ENCODE measurements around the gene MAPK8IP1.
"Not testable (repeated sequence)": the region's sequence is repeated elsewhere in the genome, so short reads cannot be mapped to it uniquely, and the experiment has no call there.

The MAPK8IP1 gene

DNA sequence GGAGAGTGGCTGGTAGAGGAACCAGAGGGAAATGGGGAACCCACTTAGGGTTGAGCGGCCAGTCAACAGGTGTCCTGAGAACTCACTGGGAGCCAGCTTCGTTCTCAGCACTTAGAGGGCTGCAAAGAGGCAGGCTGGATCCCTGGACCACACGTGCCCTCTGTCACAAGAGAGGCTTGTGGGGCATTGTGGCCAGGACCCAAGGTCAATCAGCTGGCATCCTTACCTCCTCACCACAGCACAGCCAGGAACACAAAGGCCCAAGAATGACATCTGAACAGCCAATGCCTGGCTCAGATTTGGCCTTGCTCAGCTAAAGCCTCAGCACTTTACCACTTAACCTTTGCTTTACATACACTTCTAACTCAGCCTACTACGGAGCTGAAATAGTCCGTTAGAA is 7.4 kb downstream of the MAPK8IP1 start:
- no peaks in the 10 kb centered on the region for H3K36me3 ChIP-seq (ENCODE audit: control insufficient read depth, insufficient read depth, low read length)
- peaks cover 24% of the 10 kb centered on the region for H3K4me1 ChIP-seq (ENCODE audit: control insufficient read depth, insufficient read depth, low read length)
- H3K9ac ChIP-seq (ENCODE audit: low read depth, low read length): no peak overlapping the region
- no peaks in the 10 kb centered on the region for H3K9me3 ChIP-seq (ENCODE audit: control insufficient read depth, insufficient read depth, low read length)
- H3K27me3 ChIP-seq (ENCODE audit: control insufficient read depth, insufficient read depth, low read length): no peaks in the 10 kb centered on the region
- no peak overlapping the region for H3K27ac ChIP-seq (ENCODE audit: low read depth, low read length)
- H3K4me3 ChIP-seq (ENCODE audit: low read depth, low read length): no peak overlapping the region

DNA sequence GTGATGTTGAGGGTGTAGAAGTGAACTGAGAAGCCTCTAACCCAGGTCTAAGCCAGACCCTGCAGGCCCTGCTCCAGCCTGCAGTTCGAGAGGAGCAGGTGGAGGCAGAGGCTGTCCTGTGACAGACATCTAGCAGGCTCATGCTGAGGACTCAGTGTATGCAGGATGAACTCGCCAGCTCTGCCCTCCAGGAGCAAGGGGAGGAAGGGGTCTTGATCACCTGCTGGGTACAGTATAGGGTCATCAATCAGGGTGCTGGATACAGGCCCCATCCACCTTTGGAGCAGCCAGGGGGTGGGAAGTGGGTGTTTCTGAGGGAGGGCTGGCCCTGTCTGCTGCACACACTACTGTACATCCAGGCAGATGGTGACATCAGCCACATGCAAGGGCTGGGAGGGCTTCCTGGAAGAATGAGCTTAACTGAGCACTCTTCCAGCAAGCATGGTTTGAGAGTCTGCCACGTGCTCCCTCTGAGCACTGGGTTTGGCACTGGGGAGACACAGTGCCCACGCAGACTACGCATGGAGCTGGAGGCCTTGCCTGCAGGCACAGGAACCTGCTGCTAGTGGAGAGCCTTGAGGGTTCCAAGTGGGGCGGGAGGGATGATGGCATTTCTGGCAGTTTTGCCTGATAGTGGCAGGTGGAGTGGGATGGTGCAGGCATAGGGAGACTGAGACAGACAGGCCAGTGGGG is 9.2 kb downstream of the MAPK8IP1 start:
- Histone ChIP-seq H3K27ac (ENCODE audit: low read depth, low read length) (no peak overlapping the region), H3K9me3 (ENCODE audit: control insufficient read depth, insufficient read depth, low read length) (no peaks in the 10 kb centered on the region), H3K4me3 (ENCODE audit: low read depth, low read length) (no peak overlapping the region), H3K27me3 (ENCODE audit: control insufficient read depth, insufficient read depth, low read length) (no peaks in the 10 kb centered on the region), H3K4me1 (ENCODE audit: control insufficient read depth, insufficient read depth, low read length) (peaks cover 32% of the 10 kb centered on the region), H3K36me3 (ENCODE audit: control insufficient read depth, insufficient read depth, low read length) (no peaks in the 10 kb centered on the region), H3K9ac (ENCODE audit: low read depth, low read length) (no peak overlapping the region)

DNA sequence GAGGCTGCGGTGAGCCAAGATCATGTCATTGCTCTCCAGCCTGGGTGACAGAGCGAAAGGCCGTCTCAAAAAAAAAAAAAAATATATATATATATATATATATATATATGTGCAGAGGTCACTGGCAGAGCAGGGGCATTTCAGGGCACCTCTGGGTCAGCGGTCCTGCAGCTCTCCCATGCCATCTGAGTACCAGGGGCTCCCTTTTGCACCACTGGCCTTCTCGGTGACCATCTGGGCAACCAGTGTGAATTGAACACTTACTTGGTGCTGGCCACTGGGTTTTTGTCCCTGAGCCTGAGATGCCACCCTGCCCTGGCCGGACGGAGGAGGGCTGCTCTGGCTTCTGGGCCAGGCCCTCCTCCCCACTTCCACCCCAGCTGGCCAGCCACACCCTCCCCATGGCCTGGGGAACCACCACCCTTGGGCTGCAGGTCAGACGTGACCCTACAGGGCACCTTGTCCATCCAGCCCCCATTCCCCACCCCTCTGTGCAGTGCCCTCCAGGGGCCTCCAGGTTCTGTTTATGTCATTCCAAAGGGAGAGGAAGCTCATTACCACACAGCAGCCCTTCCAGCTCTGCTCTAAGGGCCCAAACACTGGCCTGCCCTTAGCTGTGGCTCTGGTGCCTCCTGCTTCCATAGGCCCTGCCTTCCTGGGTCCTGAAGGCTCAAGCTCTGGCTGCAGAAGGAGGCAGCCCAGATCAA is 10.3 kb downstream of the MAPK8IP1 start:
- peak overlapping the region; percentile 50 for H3K27ac ChIP-seq (ENCODE audit: low read depth, low read length)
- H3K4me3 ChIP-seq (ENCODE audit: low read depth, low read length): no peak overlapping the region
- no peaks in the 10 kb centered on the region for H3K9me3 ChIP-seq (ENCODE audit: control insufficient read depth, insufficient read depth, low read length)
- no peaks in the 10 kb centered on the region for H3K36me3 ChIP-seq (ENCODE audit: control insufficient read depth, insufficient read depth, low read length)
- peaks cover 3% of the 10 kb centered on the region for H3K27me3 ChIP-seq (ENCODE audit: control insufficient read depth, insufficient read depth, low read length)
- peaks cover 34% of the 10 kb centered on the region for H3K4me1 ChIP-seq (ENCODE audit: control insufficient read depth, insufficient read depth, low read length)
- no peak overlapping the region for H3K9ac ChIP-seq (ENCODE audit: low read depth, low read length)

DNA sequence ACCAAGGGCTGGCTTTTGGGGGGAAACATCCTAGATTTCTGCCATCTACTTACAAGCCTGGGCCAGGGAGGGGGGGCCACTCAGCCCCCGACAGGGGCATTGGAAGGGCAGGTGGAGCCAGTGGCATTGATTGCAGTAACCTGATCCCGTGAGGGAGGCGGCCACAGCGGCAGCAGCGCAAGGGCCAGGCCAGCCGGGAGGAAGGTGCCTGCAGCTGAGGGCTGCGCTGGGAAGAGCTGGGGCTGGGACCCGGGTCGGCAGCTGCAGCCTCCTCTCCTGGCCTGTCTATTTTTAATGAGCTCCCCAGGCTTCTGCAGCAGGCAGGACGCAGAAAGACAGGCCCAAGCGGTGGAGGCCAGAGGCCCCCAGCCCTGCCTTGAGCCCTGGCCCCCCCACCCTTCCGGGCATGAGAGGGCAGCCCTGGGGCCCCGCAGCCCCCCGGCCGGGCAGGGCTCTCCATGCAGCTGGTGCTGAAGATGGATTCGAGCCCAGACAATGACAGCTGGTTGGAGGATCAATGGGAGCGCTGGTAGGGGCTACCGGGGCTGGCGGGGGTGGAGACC is 11.1 kb downstream of the MAPK8IP1 start:
- Histone ChIP-seq H3K27ac (ENCODE audit: low read depth, low read length) (no peak overlapping the region), H3K27me3 (ENCODE audit: control insufficient read depth, insufficient read depth, low read length) (peaks cover 8% of the 10 kb centered on the region), H3K9me3 (ENCODE audit: control insufficient read depth, insufficient read depth, low read length) (no peaks in the 10 kb centered on the region), H3K4me1 (ENCODE audit: control insufficient read depth, insufficient read depth, low read length) (peaks cover 35% of the 10 kb centered on the region), H3K36me3 (ENCODE audit: control insufficient read depth, insufficient read depth, low read length) (no peaks in the 10 kb centered on the region), H3K9ac (ENCODE audit: low read depth, low read length) (no peak overlapping the region), H3K4me3 (ENCODE audit: low read depth, low read length) (peak overlapping the region; percentile 21; the same call in 1 of the 2 replicates)

DNA sequence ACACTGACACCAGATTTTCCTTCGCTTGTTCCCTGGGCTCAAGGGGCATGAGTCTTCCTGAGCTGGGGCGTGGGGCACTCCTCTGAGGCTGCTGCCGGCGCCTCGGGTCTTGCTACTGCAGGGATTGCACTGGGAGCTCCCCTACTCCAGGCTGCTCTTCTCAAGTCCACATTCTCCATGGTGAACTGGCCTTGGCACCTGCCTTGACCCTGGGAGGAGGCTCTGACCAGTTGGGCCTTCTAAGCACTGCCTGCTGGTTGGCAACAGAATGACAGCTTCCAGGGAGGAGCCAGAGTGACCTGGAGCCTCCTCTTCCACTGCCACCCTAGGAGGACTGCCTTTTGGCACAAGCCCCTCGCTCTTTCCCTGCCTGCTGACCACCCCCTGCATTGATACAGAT is 12.1 kb downstream of the MAPK8IP1 start:
- H3K27me3 ChIP-seq (ENCODE audit: control insufficient read depth, insufficient read depth, low read length): peaks cover 8% of the 10 kb centered on the region
- H3K9ac ChIP-seq (ENCODE audit: low read depth, low read length): no peak overlapping the region
- H3K36me3 ChIP-seq (ENCODE audit: control insufficient read depth, insufficient read depth, low read length): 0 out of 2 replicates have a peak, but pooled peaks cover under 1% of the 10 kb centered on the region
- no peaks in the 10 kb centered on the region for H3K9me3 ChIP-seq (ENCODE audit: control insufficient read depth, insufficient read depth, low read length)
- peaks cover 35% of the 10 kb centered on the region for H3K4me1 ChIP-seq (ENCODE audit: control insufficient read depth, insufficient read depth, low read length)
- H3K27ac ChIP-seq (ENCODE audit: low read depth, low read length): no peak overlapping the region
- no peak overlapping the region for H3K4me3 ChIP-seq (ENCODE audit: low read depth, low read length)

DNA sequence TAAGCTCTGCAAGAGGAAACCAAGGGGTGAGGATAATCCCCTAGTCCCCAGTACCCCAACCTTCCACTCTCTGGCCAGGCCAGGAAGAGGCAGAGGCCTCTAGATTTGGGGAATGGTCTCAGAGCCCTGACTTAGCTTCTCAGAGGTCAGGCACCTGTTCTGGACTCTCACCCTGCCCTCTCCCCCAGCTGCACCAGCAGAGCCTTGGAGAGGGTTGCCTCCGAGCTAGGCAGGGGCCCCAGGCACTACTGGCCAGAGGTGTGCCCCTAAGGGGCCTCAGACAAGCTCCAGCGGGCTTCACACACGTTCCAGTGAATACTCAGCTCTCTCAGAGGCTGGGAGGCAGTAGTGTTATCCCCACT is 13.6 kb downstream of the MAPK8IP1 start:
- Histone ChIP-seq H3K4me1 (ENCODE audit: control insufficient read depth, insufficient read depth, low read length) (peaks cover 24% of the 10 kb centered on the region), H3K27me3 (ENCODE audit: control insufficient read depth, insufficient read depth, low read length) (peaks cover 8% of the 10 kb centered on the region), H3K9ac (ENCODE audit: low read depth, low read length) (no peak overlapping the region), H3K27ac (ENCODE audit: low read depth, low read length) (peak overlapping the region; percentile 90), H3K4me3 (ENCODE audit: low read depth, low read length) (peak overlapping the region; percentile 67), H3K36me3 (ENCODE audit: control insufficient read depth, insufficient read depth, low read length) (peaks cover 16% of the 10 kb centered on the region), H3K9me3 (ENCODE audit: control insufficient read depth, insufficient read depth, low read length) (no peaks in the 10 kb centered on the region)

DNA sequence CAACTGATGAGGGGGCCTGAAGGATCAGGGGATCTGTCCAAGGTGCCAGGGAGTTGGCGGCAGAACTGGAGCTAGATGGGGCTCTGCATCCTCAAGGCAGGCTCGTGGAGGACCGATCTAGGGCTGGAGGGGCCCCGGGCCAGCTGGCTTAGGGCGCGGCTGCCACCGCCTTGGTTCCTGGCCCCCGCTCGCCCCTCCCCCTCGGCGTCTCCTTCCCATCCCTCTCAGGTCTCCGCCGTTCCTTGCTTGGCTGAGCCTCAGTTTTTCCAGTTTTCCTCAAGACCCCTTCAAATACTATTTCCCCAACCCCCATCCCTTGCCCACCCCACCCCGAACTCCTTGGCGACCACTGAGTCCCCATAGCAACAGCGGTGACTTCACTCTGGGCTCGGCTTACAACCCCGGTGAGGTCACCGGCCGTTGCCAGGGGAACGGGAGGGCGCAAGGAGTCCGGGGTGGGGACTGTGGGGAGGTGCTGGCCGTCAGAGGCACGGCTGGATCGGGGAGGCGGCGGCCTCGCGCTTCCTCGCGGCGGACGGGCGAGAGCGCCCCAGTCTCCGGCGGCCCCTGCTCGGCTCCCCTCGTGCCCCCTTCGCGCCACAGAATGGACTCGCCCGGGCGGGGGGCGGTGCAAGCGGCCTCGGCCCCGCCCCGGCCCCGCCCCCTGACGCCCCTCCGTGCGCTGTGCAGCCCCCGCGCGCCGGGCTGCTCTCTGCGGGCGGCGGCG is 14.2 kb downstream of the MAPK8IP1 start:
- peak overlapping the region; percentile 90 for H3K27ac ChIP-seq (ENCODE audit: low read depth, low read length)
- no peak overlapping the region; the same call in 1 of the 2 replicates for H3K9ac ChIP-seq (ENCODE audit: low read depth, low read length)
- no peaks in the 10 kb centered on the region for H3K9me3 ChIP-seq (ENCODE audit: control insufficient read depth, insufficient read depth, low read length)
- H3K36me3 ChIP-seq (ENCODE audit: control insufficient read depth, insufficient read depth, low read length): peaks cover 21% of the 10 kb centered on the region
- peaks cover 8% of the 10 kb centered on the region for H3K27me3 ChIP-seq (ENCODE audit: control insufficient read depth, insufficient read depth, low read length)
- H3K4me1 ChIP-seq (ENCODE audit: control insufficient read depth, insufficient read depth, low read length): peaks cover 24% of the 10 kb centered on the region
- H3K4me3 ChIP-seq (ENCODE audit: low read depth, low read length): peak overlapping the region; percentile 67

DNA sequence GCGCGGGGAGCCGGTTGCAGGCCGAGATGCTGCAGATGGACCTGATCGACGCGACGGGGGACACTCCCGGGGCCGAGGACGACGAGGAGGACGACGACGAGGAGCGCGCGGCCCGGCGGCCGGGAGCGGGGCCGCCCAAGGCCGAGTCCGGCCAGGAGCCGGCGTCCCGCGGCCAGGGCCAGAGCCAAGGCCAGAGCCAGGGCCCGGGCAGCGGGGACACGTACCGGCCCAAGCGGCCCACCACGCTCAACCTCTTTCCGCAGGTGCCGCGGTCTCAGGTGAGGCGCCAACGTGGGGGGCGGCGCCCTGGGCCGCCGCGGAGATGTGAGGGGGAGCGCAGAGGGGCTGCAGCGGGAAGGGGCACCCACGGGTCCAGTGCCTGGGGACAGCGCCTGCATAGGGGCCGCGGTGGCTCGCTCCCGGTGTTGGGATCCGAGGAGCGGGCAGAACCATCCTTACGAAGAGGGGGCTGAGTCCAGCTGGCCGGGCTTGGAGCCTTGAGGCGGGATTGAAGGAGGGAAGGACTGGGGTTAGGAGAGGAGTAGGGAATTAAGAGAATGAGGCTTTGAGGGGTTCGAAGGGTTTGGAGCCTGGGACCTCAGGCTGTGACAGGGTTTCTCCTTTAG is 14.8 kb downstream of the MAPK8IP1 start:
- H3K4me3 ChIP-seq (ENCODE audit: low read depth, low read length): peak overlapping the region; percentile 67
- peaks cover 28% of the 10 kb centered on the region for H3K36me3 ChIP-seq (ENCODE audit: control insufficient read depth, insufficient read depth, low read length)
- not testable (repeated sequence) for H3K9ac ChIP-seq (ENCODE audit: low read depth, low read length); H3K9me3 ChIP-seq (ENCODE audit: control insufficient read depth, insufficient read depth, low read length); H3K27me3 ChIP-seq (ENCODE audit: control insufficient read depth, insufficient read depth, low read length)
- H3K4me1 ChIP-seq (ENCODE audit: control insufficient read depth, insufficient read depth, low read length): peaks cover 24% of the 10 kb centered on the region
- peak overlapping the region; percentile 90 for H3K27ac ChIP-seq (ENCODE audit: low read depth, low read length)

DNA sequence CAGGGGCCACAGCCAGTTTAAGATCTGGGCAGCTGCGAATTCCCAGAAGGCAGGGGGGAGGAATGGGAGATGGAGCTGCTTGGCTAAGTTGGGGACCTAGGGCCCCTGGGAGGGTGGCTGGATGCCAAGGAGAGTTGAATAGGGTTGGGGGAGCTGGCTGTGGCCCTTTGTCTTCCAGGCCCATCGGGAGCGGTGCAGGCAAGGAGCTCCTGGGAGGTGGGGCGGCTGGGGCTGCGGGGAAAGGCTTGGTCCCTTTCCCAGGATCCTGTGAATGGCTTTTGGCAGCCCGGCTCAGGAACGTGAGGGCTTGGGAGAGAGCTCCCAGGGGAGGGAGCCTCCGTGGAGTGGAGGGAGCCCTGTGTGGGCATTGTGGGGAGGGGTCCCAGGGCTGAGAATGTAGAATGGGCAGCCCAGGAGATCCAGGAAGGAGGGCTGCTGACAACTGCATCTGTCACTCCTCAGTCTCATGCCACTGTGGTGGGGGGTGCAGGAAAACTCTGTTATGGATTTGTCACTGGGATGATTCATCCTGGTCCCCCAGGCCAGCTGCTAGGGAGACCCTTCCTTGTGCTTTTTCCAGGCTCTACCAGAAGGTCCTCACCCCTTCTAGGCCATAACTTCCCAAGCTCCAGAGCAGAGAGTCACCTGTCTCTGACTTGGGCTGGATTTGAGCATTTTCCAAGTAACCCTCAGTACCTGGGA is 15.6 kb downstream of the MAPK8IP1 start:
- Histone ChIP-seq H3K27me3 (ENCODE audit: control insufficient read depth, insufficient read depth, low read length) (peaks cover 8% of the 10 kb centered on the region), H3K9ac (ENCODE audit: low read depth, low read length) (no peak overlapping the region), H3K4me1 (ENCODE audit: control insufficient read depth, insufficient read depth, low read length) (peaks cover 19% of the 10 kb centered on the region), H3K27ac (ENCODE audit: low read depth, low read length) (no peak overlapping the region), H3K9me3 (ENCODE audit: control insufficient read depth, insufficient read depth, low read length) (no peaks in the 10 kb centered on the region), H3K36me3 (ENCODE audit: control insufficient read depth, insufficient read depth, low read length) (peaks cover 30% of the 10 kb centered on the region), H3K4me3 (ENCODE audit: low read depth, low read length) (peak overlapping the region; percentile 67)

DNA sequence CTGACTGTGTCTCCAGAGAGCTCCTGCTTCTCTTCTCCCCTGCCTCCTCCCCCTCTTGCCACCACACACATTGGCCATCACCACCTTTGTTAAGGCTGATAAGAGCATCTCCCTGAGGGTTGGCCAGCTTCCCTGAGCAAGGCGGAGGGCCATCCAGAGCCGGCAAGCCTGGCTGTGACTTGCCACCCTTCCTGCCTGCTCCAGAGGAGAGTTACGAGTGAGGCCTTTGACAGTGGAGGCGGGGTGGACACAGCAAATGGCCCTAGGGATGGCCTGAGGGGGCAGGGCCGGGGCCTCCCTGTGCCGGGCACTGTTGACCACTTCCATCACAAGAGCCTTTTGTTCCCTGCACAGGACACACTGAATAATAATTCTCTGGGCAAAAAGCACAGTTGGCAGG is 16.2 kb downstream of the MAPK8IP1 start:
- Histone ChIP-seq H3K9me3 (ENCODE audit: control insufficient read depth, insufficient read depth, low read length) (no peaks in the 10 kb centered on the region), H3K4me1 (ENCODE audit: control insufficient read depth, insufficient read depth, low read length) (peaks cover 14% of the 10 kb centered on the region; the same call in 1 of the 2 replicates), H3K27ac (ENCODE audit: low read depth, low read length) (no peak overlapping the region), H3K4me3 (ENCODE audit: low read depth, low read length) (no peak overlapping the region), H3K9ac (ENCODE audit: low read depth, low read length) (no peak overlapping the region), H3K27me3 (ENCODE audit: control insufficient read depth, insufficient read depth, low read length) (peaks cover 8% of the 10 kb centered on the region), H3K36me3 (ENCODE audit: control insufficient read depth, insufficient read depth, low read length) (peaks cover 31% of the 10 kb centered on the region)

All from HUES48 (cell line).